HEK293 (cell line): ENCODE measurements around the gene KDR.

Source experiments
- CTCF ChIA-PET: fragments of 350-600 bp; formaldehyde crosslinking; extraction: SDS; loops from one replicate; lab custom pipeline; 2021; ENCODE audit warnings: antibody characterized with exemption; lab: Yijun Ruan, JAX
- POLR2A ChIA-PET: fragments of 300-600 bp; formaldehyde crosslinking; extraction: SDS; loops from one replicate; lab custom pipeline; 2020; ENCODE audit warnings: antibody characterized with exemption, inconsistent platforms; lab: Yijun Ruan, JAX
- H3K27ac ChIP-seq: fragments of 200-500 bp; sonication (Bioruptor generic); 2 replicates; pipeline ENCODE4 v1.5.1; 2014; ENCODE audit warnings: low read depth, low read length, control low read depth, inconsistent platforms; ENCODE audit errors: extremely low read depth
- H3K36me3 ChIP-seq, 2 experiments: fragments of 200-500 bp in 1 of 2; sonication (Bioruptor generic) in 1 of 2; 1 replicate in 1 of 2; 2 replicates in 1 of 2; pipeline ENCODE4 v1.5.1; 2014 to 2017; ENCODE audit warnings: inconsistent platforms in 2 of 2, low read length in 2 of 2; ENCODE audit not compliant: control insufficient read depth in 2 of 2, insufficient read depth in 1 of 2
- H3K4me1 ChIP-seq: fragments of 200-500 bp; sonication (Bioruptor generic); 2 replicates; pipeline ENCODE4 v1.5.1; 2014; ENCODE audit warnings: mild to moderate bottlenecking, low read length, inconsistent platforms; ENCODE audit not compliant: control insufficient read depth, insufficient read depth
- H3K4me3 ChIP-seq: 2 replicates; pipeline ENCODE4 v1.5.1; 2011; ENCODE audit warnings: low read depth, mild to moderate bottlenecking, control low read depth, low read length, moderate library complexity
- H3K9me3 ChIP-seq: fragments of 200-500 bp; sonication (Bioruptor generic); 2 replicates; pipeline ENCODE4 v1.5.1; 2014; ENCODE audit warnings: low read depth, low read length, inconsistent platforms; ENCODE audit not compliant: control insufficient read depth, insufficient read depth
- BCL11B ChIP-seq: fragments of 450-650 bp; formaldehyde crosslinking; IDR thresholded peaks from 2 replicates; pipeline ENCODE4 v1.5.1; 2016; ENCODE audit warnings: low read depth, missing biosample characterization, missing genetic modification characterization
- KLF16 ChIP-seq: fragments of 450-650 bp; formaldehyde crosslinking; IDR thresholded peaks from 2 replicates; pipeline ENCODE4 v1.5.1; 2017; ENCODE audit warnings: missing biosample characterization, missing genetic modification characterization
- RBAK ChIP-seq: fragments of 450-650 bp; formaldehyde crosslinking; IDR thresholded peaks from 2 replicates; pipeline ENCODE4 v1.5.1; 2016; ENCODE audit warnings: missing biosample characterization, missing genetic modification characterization
- ZBTB7A ChIP-seq: fragments of 450-650 bp; formaldehyde crosslinking; IDR thresholded peaks from 2 replicates; pipeline ENCODE4 v1.5.1; 2016; ENCODE audit warnings: low read depth, missing biosample characterization, missing genetic modification characterization
- ZNF157 ChIP-seq: fragments of 450-650 bp; formaldehyde crosslinking; IDR thresholded peaks from 2 replicates; pipeline ENCODE4 v1.5.1; 2016; ENCODE audit warnings: missing biosample characterization, missing genetic modification characterization
- ZNF292 ChIP-seq: fragments of 450-650 bp; formaldehyde crosslinking; IDR thresholded peaks from 2 replicates; pipeline ENCODE4 v1.5.1; 2016; ENCODE audit warnings: low read depth, missing biosample characterization, missing genetic modification characterization, borderline replicate concordance
- ZNF302 ChIP-seq: fragments of 450-650 bp; formaldehyde crosslinking; IDR thresholded peaks from 2 replicates; pipeline ENCODE4 v1.5.1; 2016; ENCODE audit warnings: missing biosample characterization, missing genetic modification characterization, low read depth
- ZNF311 ChIP-seq: fragments of 450-650 bp; formaldehyde crosslinking; IDR thresholded peaks from 2 replicates; pipeline ENCODE4 v1.5.1; 2017; ENCODE audit warnings: missing biosample characterization, missing genetic modification characterization, borderline replicate concordance
- ZNF324 ChIP-seq: fragments of 450-650 bp; formaldehyde crosslinking; IDR thresholded peaks from 2 replicates; pipeline ENCODE4 v1.5.1; 2016; ENCODE audit warnings: missing biosample characterization, missing genetic modification characterization
- ZNF404 ChIP-seq: fragments of 450-650 bp; formaldehyde crosslinking; IDR thresholded peaks from 2 replicates; pipeline ENCODE4 v1.5.1; 2017; ENCODE audit warnings: missing biosample characterization, missing genetic modification characterization
- ZNF473 ChIP-seq: fragments of 450-650 bp; formaldehyde crosslinking; IDR thresholded peaks from 2 replicates; pipeline ENCODE4 v1.5.1; 2017; ENCODE audit warnings: missing biosample characterization, missing genetic modification characterization
- ZNF514 ChIP-seq: fragments of 450-650 bp; formaldehyde crosslinking; IDR thresholded peaks from 2 replicates; pipeline ENCODE4 v1.5.1; 2016; ENCODE audit warnings: missing biosample characterization, missing genetic modification characterization
- ZNF529 ChIP-seq: fragments of 450-650 bp; formaldehyde crosslinking; IDR thresholded peaks from 2 replicates; pipeline ENCODE4 v1.5.1; 2017; ENCODE audit warnings: missing genetic modification characterization, missing biosample characterization; ENCODE audit not compliant: insufficient replicate concordance
- ZNF558 ChIP-seq: fragments of 450-650 bp; formaldehyde crosslinking; IDR thresholded peaks from 2 replicates; pipeline ENCODE4 v1.5.1; 2016; ENCODE audit warnings: missing biosample characterization, missing genetic modification characterization
- ZNF585B ChIP-seq: fragments of 450-650 bp; formaldehyde crosslinking; IDR thresholded peaks from 2 replicates; pipeline ENCODE4 v1.5.1; 2016; ENCODE audit warnings: missing biosample characterization, missing genetic modification characterization
- ZNF600 ChIP-seq: fragments of 450-650 bp; formaldehyde crosslinking; IDR thresholded peaks from 2 replicates; pipeline ENCODE4 v1.5.1; 2016; ENCODE audit warnings: missing biosample characterization, missing genetic modification characterization
- ZNF626 ChIP-seq: fragments of 450-650 bp; sonication (Bioruptor Pico); formaldehyde crosslinking; IDR thresholded peaks from 2 replicates; pipeline ENCODE4 v1.5.1; 2018; ENCODE audit warnings: missing biosample characterization, missing genetic modification characterization, inconsistent platforms
- ZNF654 ChIP-seq: fragments of 450-650 bp; formaldehyde crosslinking; IDR thresholded peaks from 2 replicates; pipeline ENCODE4 v1.5.1; 2016; ENCODE audit warnings: low read depth, missing biosample characterization, missing genetic modification characterization
- ZNF677 ChIP-seq: fragments of 450-650 bp; IDR thresholded peaks from 2 replicates; pipeline ENCODE4 v1.5.0; 2018; ENCODE audit warnings: missing biosample characterization, mild to moderate bottlenecking, missing genetic modification characterization, moderate library complexity
- ZNF76 ChIP-seq: fragments of 450-650 bp; formaldehyde crosslinking; IDR thresholded peaks from 2 replicates; pipeline ENCODE4; 2016; ENCODE audit warnings: low read depth, missing biosample characterization, missing genetic modification characterization, borderline replicate concordance
- ZNF768 ChIP-seq: fragments of 450-650 bp; formaldehyde crosslinking; IDR thresholded peaks from 2 replicates; pipeline ENCODE4 v1.5.1; 2018; ENCODE audit warnings: missing biosample characterization, mild to moderate bottlenecking, missing genetic modification characterization
- ZNF837 ChIP-seq: fragments of 450-650 bp; formaldehyde crosslinking; IDR thresholded peaks from 2 replicates; pipeline ENCODE4 v1.5.1; 2016; ENCODE audit warnings: missing biosample characterization, missing genetic modification characterization
- ZNF843 ChIP-seq: fragments of 450-650 bp; formaldehyde crosslinking; IDR thresholded peaks from 2 replicates; pipeline ENCODE4 v1.5.1; 2016; ENCODE audit warnings: missing biosample characterization, missing genetic modification characterization
- TF ChIP-seq, protein P1 (sequence below): fragments of 450-650 bp; formaldehyde crosslinking; IDR thresholded peaks from 2 replicates; pipeline ENCODE4 v1.5.1; 2017; ENCODE audit warnings: missing biosample characterization, missing genetic modification characterization
- TF ChIP-seq, protein P2 (sequence below): fragments of 450-650 bp; formaldehyde crosslinking; IDR thresholded peaks from 2 replicates; pipeline ENCODE4 v1.5.0; 2017; ENCODE audit warnings: missing biosample characterization, missing genetic modification characterization, borderline replicate concordance
- TF ChIP-seq, protein P3 (sequence below): fragments of 450-650 bp; IDR thresholded peaks from 2 replicates; pipeline ENCODE4 v1.5.1; 2018; ENCODE audit warnings: missing biosample characterization, mild to moderate bottlenecking, missing genetic modification characterization
- TF ChIP-seq, protein P4 (sequence below): fragments of 450-650 bp; formaldehyde crosslinking; IDR thresholded peaks from 2 replicates; pipeline ENCODE4 v1.5.1; 2016; ENCODE audit warnings: missing biosample characterization, missing genetic modification characterization

Gene KDR

DNA sequence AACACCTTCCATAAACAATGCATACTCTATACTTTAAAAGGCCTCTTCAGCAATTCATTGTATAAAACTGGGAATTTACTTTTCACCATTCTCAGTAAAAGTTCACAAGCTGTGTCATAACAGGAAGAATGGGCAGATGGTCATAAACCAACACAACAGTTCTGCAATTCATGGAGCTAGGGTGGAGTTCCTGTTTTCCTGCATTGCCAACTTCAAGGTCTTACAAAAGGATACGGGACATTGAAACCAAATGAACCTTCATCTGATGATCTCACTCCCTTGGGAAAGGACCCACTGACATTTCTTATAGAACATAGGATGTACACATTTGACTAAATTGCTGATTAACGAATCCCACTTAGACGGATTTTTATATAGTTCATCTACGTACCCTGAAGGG, 4.1 kb downstream of the KDR start:
- Histone ChIP-seq H3K9me3 (no peaks in the 10 kb centered on the region), H3K4me3 (no peak overlapping the region), H3K27ac (no peak overlapping the region), H3K4me1 (no peaks in the 10 kb centered on the region), H3K36me3 (no peaks in the 10 kb centered on the region)
- TF ChIP-seq, protein P1, sequence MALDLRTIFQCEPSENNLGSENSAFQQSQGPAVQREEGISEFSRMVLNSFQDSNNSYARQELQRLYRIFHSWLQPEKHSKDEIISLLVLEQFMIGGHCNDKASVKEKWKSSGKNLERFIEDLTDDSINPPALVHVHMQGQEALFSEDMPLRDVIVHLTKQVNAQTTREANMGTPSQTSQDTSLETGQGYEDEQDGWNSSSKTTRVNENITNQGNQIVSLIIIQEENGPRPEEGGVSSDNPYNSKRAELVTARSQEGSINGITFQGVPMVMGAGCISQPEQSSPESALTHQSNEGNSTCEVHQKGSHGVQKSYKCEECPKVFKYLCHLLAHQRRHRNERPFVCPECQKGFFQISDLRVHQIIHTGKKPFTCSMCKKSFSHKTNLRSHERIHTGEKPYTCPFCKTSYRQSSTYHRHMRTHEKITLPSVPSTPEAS: no peak
- no peak for TF ChIP-seq ZNF302
- TF ChIP-seq ZNF600 (tag by site-specific recombination): no peak
- TF ChIP-seq BCL11B (tag by site-specific recombination): no peak
- TF ChIP-seq ZNF558 (tag by site-specific recombination): no peak
- TF ChIP-seq ZNF514 (tag by site-specific recombination): no peak
- no peak for TF ChIP-seq ZNF585B (tag by site-specific recombination)
- TF ChIP-seq ZNF677: no peak
- no peak for TF ChIP-seq ZNF768 (tag by site-specific recombination)
- no peak for TF ChIP-seq ZNF843
- TF ChIP-seq ZNF76 (tag by site-specific recombination): no peak
- TF ChIP-seq, protein P2, sequence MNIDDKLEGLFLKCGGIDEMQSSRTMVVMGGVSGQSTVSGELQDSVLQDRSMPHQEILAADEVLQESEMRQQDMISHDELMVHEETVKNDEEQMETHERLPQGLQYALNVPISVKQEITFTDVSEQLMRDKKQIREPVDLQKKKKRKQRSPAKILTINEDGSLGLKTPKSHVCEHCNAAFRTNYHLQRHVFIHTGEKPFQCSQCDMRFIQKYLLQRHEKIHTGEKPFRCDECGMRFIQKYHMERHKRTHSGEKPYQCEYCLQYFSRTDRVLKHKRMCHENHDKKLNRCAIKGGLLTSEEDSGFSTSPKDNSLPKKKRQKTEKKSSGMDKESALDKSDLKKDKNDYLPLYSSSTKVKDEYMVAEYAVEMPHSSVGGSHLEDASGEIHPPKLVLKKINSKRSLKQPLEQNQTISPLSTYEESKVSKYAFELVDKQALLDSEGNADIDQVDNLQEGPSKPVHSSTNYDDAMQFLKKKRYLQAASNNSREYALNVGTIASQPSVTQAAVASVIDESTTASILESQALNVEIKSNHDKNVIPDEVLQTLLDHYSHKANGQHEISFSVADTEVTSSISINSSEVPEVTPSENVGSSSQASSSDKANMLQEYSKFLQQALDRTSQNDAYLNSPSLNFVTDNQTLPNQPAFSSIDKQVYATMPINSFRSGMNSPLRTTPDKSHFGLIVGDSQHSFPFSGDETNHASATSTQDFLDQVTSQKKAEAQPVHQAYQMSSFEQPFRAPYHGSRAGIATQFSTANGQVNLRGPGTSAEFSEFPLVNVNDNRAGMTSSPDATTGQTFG: no peak
- no peak for TF ChIP-seq ZNF529 (tag by site-specific recombination)
- no peak for TF ChIP-seq ZNF292
- TF ChIP-seq ZBTB7A: no peak
- no peak for TF ChIP-seq ZNF473 (tag by site-specific recombination)
- TF ChIP-seq ZNF837: no peak
- no peak for TF ChIP-seq ZNF404 (tag by site-specific recombination)
- no peak for TF ChIP-seq ZNF311 (tag by site-specific recombination)
- ChIA-PET POLR2A (no interaction called here), CTCF (no interaction called here)

DNA sequence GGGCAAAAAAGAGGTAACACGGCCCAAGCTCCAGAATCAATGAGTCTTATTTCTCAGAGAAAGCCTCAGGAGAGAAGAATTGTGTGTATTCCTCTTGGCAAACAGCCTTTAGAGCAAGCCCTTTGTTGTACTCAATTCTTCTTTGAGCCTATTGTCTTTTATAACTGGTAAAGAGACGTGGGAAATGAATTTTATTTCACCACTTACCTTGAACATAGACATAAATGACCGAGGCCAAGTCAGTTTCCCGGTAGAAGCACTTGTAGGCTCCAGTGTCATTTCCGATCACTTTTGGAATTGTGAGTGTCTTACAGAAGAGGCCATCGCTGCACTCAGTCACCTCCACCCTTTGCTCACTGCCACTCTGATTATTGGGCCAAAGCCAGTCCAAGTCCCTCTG, 7.0 kb downstream of the KDR start:
- TF ChIP-seq ZNF654 (tag by site-specific recombination) (no peak), RBAK (tag by site-specific recombination) (no peak), ZNF157 (tag by site-specific recombination) (no peak), ZNF324 (no peak), ZNF585B (tag by site-specific recombination) (no peak), ZNF626 (tag by site-specific recombination) (no peak), KLF16 (tag by site-specific recombination) (no peak)
- TF ChIP-seq, protein P3, sequence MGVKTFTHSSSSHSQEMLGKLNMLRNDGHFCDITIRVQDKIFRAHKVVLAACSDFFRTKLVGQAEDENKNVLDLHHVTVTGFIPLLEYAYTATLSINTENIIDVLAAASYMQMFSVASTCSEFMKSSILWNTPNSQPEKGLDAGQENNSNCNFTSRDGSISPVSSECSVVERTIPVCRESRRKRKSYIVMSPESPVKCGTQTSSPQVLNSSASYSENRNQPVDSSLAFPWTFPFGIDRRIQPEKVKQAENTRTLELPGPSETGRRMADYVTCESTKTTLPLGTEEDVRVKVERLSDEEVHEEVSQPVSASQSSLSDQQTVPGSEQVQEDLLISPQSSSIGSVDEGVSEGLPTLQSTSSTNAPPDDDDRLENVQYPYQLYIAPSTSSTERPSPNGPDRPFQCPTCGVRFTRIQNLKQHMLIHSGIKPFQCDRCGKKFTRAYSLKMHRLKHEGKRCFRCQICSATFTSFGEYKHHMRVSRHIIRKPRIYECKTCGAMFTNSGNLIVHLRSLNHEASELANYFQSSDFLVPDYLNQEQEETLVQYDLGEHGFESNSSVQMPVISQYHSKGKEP (tag by site-specific recombination): no peak
- TF ChIP-seq, protein P4, sequence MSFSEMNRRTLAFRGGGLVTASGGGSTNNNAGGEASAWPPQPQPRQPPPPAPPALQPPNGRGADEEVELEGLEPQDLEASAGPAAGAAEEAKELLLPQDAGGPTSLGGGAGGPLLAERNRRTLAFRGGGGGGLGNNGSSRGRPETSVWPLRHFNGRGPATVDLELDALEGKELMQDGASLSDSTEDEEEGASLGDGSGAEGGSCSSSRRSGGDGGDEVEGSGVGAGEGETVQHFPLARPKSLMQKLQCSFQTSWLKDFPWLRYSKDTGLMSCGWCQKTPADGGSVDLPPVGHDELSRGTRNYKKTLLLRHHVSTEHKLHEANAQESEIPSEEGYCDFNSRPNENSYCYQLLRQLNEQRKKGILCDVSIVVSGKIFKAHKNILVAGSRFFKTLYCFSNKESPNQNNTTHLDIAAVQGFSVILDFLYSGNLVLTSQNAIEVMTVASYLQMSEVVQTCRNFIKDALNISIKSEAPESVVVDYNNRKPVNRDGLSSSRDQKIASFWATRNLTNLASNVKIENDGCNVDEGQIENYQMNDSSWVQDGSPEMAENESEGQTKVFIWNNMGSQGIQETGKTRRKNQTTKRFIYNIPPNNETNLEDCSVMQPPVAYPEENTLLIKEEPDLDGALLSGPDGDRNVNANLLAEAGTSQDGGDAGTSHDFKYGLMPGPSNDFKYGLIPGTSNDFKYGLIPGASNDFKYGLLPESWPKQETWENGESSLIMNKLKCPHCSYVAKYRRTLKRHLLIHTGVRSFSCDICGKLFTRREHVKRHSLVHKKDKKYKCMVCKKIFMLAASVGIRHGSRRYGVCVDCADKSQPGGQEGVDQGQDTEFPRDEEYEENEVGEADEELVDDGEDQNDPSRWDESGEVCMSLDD (tag by site-specific recombination): no peak
- Histone ChIP-seq H3K27ac (no peak overlapping the region), H3K36me3 (no peaks in the 10 kb centered on the region), H3K4me1 (no peaks in the 10 kb centered on the region), H3K9me3 (no peaks in the 10 kb centered on the region), H3K4me3 (no peak overlapping the region)
- CTCF ChIA-PET: no interaction called here
- POLR2A ChIA-PET: no interaction called here
